ENCODE data around the gene CADM2. TPM values are rescaled to one million over a fixed set of nuclear protein-coding genes. Genes with fewer than 3 reads are reported as not detected.
"Not testable (repeated sequence)": the region's sequence is repeated elsewhere in the genome, so short reads cannot be mapped to it uniquely, and the experiment has no call there.

Gene CADM2
- total RNA-seq, 4 donors from 2014 or later = 15.6 to 51.8 (median 37.4) TPM

GRCh38 chr3:85960793-85961192 lies 1002.0 kb downstream of the CADM2 start:
- Histone ChIP-seq H3K27me3 (no peaks in the 10 kb centered on the region), H3K27ac (no peak overlapping the region), H3K9me3 (no peaks in the 10 kb centered on the region), H3K4me1 (no peaks in the 10 kb centered on the region), H3K4me3 (no peak overlapping the region), H3K36me3 (no peaks in the 10 kb centered on the region)
- DNase-seq (ENCODE audit: low spot score in 2 of 2) = no peak
- TF ChIP-seq POLR2A (IDR thresholded peaks at IDR 0.05) = no peak
- TF ChIP-seq EP300 (IDR thresholded peaks at IDR 0.05) = no peak
- TF ChIP-seq CTCF (IDR thresholded peaks at IDR 0.05) = no peak

- Histone ChIP-seq H3K9me3 (no peaks in the 10 kb centered on the region), H3K4me1 (no peaks in the 10 kb centered on the region), H3K36me3 (no peaks in the 10 kb centered on the region), H3K27me3 (no peaks in the 10 kb centered on the region), H3K27ac (no peak overlapping the region), H3K4me3 (no peak overlapping the region)
- DNase-seq (ENCODE audit: low spot score in 2 of 2) = no peak
- WGBS, 2 donors = 58% methylated on average over 6 of the region's 6 CpGs
- TF ChIP-seq POLR2A (IDR thresholded peaks at IDR 0.05) (no peak), EP300 (IDR thresholded peaks at IDR 0.05) (no peak), CTCF (IDR thresholded peaks at IDR 0.05) (no peak)
Observed at GRCh38 chr3:85977615-85978338, 1019.0 kb downstream of the CADM2 start.

GRCh38 chr3:85979034-85979433 lies 1020.2 kb downstream of the CADM2 start:
- H3K4me1 ChIP-seq = no peaks in the 10 kb centered on the region
- H3K36me3 ChIP-seq = no peaks in the 10 kb centered on the region
- DNase-seq (ENCODE audit: low spot score in 2 of 2) = no peak
- no peaks in the 10 kb centered on the region for H3K9me3 ChIP-seq
- no peaks in the 10 kb centered on the region for H3K27me3 ChIP-seq
- TF ChIP-seq EP300 (IDR thresholded peaks at IDR 0.05) (no peak), POLR2A (IDR thresholded peaks at IDR 0.05) (no peak), CTCF (IDR thresholded peaks at IDR 0.05) (no peak)
- H3K4me3 ChIP-seq = no peak overlapping the region
- H3K27ac ChIP-seq = no peak overlapping the region

- not testable (repeated sequence) for H3K9me3 ChIP-seq; H3K4me3 ChIP-seq; H3K27ac ChIP-seq; H3K4me1 ChIP-seq; H3K36me3 ChIP-seq; DNase-seq (ENCODE audit: low spot score in 2 of 2); H3K27me3 ChIP-seq
- WGBS, 2 donors = 95% methylated on average over 10 of the region's 10 CpGs
Observed at GRCh38 chr3:85989581-85989980, 1030.8 kb downstream of the CADM2 start.

- no peaks in the 10 kb centered on the region for H3K4me1 ChIP-seq
- H3K36me3 ChIP-seq = no peaks in the 10 kb centered on the region
- H3K27ac ChIP-seq = no peak overlapping the region
- WGBS, 2 donors = 96 to 97% methylated on average over 1 of the region's 1 CpG
- TF ChIP-seq EP300 (IDR thresholded peaks at IDR 0.05) (no peak), POLR2A (IDR thresholded peaks at IDR 0.05) (no peak)
- no peak for DNase-seq (ENCODE audit: low spot score in 2 of 2)
- no peaks in the 10 kb centered on the region for H3K9me3 ChIP-seq
- no peaks in the 10 kb centered on the region for H3K27me3 ChIP-seq
- H3K4me3 ChIP-seq = no peak overlapping the region
Observed at GRCh38 chr3:86029590-86029989, 1070.8 kb downstream of the CADM2 start.

- Histone ChIP-seq H3K4me1 (no peaks in the 10 kb centered on the region), H3K9me3 (peaks cover 0 to 6% (median 0%) of the 10 kb centered on the region in 4 donors), H3K4me3 (no peak overlapping the region), H3K27ac (no peak overlapping the region), H3K27me3 (no peaks in the 10 kb centered on the region), H3K36me3 (no peaks in the 10 kb centered on the region)
- DNase-seq (ENCODE audit: low spot score in 2 of 2) = no peak
- no peak for TF ChIP-seq CTCF (IDR thresholded peaks at IDR 0.05)
- TF ChIP-seq POLR2A (IDR thresholded peaks at IDR 0.05) = no peak
- TF ChIP-seq EP300 (IDR thresholded peaks at IDR 0.05) = no peak
Observed at GRCh38 chr3:86037916-86038315, 1079.1 kb downstream of the CADM2 start.
